H1 (cell line): ENCODE measurements around the gene RCBTB2. TPM values are rescaled to one million over a fixed set of nuclear protein-coding genes. Genes with fewer than 3 reads are reported as not detected.

Source experiments
- CEBPB ChIP-seq: IDR thresholded peaks from 2 replicates; pipeline ENCODE4 v1.6.1; 2012; ENCODE audit warnings: low read depth, low read length
- CHD2 ChIP-seq: IDR thresholded peaks from 2 replicates; pipeline ENCODE4 v1.6.1; 2012; ENCODE audit warnings: low read length, improper control_type of control experiment
- GTF2F1 ChIP-seq: IDR thresholded peaks from 2 replicates; pipeline ENCODE4 v1.6.1; 2012; ENCODE audit warnings: low read depth, low read length, improper control_type of control experiment, borderline replicate concordance
- TAF7 ChIP-seq: optimal IDR thresholded peaks from 2 replicates; pipeline ENCODE3; 2011; ENCODE audit warnings: low read depth, mild to moderate bottlenecking, inconsistent platforms, low read length, moderate library complexity, borderline replicate concordance
- polyA plus RNA-seq, 7 experiments: library from polyadenylated mRNA; depleted of rRNA in 3 of 7; stranded (reverse) in 5 of 7; unstranded in 2 of 7; fragments of >200 nt in 5 of 7; fragments of 200-250 nt in 2 of 7; gene quantifications; 1 replicate in 5 of 7; 2 replicates in 1 of 7; 4 replicates in 1 of 7; pipeline versions ENCODE4 v1.2.1 to v1.2.3, GENCODE V29; 2011 to 2013; ENCODE audit warnings: missing spikeins in 2 of 7, mixed read lengths in 2 of 7
- total RNA-seq: library from RNA; stranded (reverse); fragmentation: NEBNext Ultra II Directional; extraction: Animal tissue kit (Norgen Biotek cat#: 25700); gene quantifications from 2 replicates; pipeline ENCODE4 v1.2.1, GENCODE V29; 2021

The RCBTB2 gene
- total and polyA plus RNA-seq, 2 of the 8 experiments (the other 6 are each of a cell fraction or from before 2014, with no cell fraction given) = 5.2 to 8.4 TPM

DNA sequence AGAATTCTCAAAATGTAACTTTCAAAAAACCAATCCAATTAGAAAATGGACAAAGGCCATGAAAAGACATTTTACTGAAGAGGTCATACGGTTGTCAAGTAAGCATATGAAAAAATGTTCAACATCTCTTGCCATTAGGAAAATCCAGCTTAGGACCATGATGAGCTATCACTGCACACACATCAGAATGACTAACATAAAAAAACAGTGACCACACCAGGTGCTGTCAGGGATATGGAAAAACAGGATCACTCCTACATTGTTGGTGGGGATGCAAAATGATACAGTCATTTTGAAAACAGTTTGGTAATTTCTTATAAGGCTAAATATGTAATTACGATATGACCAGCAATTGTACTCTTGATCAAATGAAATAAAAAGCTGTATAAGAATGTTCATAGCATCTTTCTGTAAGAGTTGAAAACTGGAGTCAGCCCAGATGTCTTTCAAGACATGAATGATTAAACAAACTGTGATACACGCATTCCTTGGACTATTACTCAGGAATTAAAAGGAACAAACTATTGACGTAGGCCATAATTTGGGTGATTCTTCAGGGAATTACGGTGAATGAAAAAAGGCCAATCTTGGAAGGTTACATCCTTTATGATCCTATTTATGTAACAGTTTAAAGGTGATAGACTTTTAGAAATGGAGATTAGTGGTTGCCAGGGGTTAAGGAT lies 26.9 kb upstream of the RCBTB2 start (continued):
- no peak for TF ChIP-seq CEBPB
- TF ChIP-seq CHD2 = no peak
- TF ChIP-seq TAF7 = no peak
- TF ChIP-seq GTF2F1 = no peak
